ENCODE measurements around the gene USP47.

USP47 gene

GRCh38 chr11:11982461-11982860 lies 140.7 kb downstream of the USP47 start:
- DNase-seq = no peak

GRCh38 chr11:11982975-11983374 lies 141.2 kb downstream of the USP47 start:
- DNase-seq = no peak

DNA sequence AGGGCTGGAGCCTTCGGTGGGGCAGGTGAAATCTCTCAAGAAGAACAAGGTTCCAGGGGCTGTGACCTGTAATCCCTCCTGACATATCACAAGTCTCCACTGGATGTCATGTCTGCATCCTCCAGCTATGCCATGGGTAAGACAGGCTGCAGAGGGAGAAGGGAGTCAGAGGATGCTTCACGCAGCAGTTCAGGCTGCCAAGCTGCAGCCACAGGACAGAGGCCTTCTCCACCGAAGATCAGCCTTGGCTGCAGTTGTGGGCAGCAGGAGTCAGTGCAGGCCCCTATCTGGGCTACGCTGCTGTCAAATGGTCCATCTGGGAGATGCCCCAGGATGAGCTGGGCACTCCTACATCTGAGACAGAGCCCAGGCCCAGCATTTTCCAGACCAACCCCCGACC lies 141.7 kb downstream of the USP47 start:
- no peak for DNase-seq

DNA sequence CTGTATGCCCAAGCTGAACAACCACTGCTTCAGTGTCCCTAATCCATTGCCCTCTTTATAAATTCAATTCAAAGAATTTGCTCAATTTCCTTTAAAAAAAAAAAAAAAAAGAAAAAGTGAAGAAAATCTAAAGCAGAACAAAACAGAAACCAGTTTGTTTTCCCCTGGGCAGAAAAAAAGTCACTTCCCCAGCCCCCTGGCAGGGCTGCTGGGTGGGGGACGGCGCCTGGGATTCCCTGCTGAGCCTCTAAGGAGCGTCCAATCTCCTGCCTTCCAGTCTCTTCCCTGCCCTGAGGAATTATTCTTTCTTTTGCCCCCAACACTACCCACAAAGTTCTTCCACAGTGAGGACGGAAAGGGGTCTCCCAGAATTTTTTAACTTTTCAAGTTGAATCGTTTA lies 142.8 kb downstream of the USP47 start:
- no peak for DNase-seq

GRCh38 chr11:11985016-11985715 lies 143.4 kb downstream of the USP47 start:
- no peak for DNase-seq

GRCh38 chr11:11985954-11986949 lies 144.5 kb downstream of the USP47 start:
- no peak for DNase-seq

- DNase-seq = peak in 2 of 5 experiments; percentile 24 to 51
These were observed 145.8 kb downstream of the USP47 start for GRCh38 chr11:11987503-11988022.

GRCh38 chr11:11988099-11988651 lies 146.4 kb downstream of the USP47 start:
- no peak for DNase-seq

GRCh38 chr11:11988681-11989261 lies 147.0 kb downstream of the USP47 start:
- DNase-seq = no peak

- no peak for DNase-seq
These were observed 148.3 kb downstream of the USP47 start for GRCh38 chr11:11989774-11990744.

- no peak for DNase-seq
These were observed 150.8 kb downstream of the USP47 start for GRCh38 chr11:11992257-11993212.

DNA sequence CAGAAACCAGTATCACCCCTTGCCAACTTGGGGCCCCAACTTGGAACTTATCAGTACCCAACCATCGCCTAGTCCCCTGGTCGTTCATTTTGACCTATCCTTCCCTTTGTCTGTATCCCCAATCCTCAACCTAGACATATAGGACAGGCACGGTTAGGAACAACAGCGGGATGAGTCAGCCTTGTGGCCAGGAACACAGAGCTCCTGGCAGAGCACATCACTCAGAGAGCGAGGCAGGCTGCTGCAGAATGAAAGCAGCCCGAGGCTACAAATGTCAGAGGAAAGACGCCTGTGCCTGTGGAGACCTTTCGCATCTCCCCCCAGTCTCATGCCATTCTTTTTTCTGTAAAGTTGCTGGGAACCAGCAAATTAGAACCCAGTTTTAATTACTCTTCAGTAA lies 152.1 kb downstream of the USP47 start:
- no peak for DNase-seq

GRCh38 chr11:11995601-11996000 lies 153.8 kb downstream of the USP47 start:
- peak in 1 of 5 experiments; percentile 67 for DNase-seq

DNA sequence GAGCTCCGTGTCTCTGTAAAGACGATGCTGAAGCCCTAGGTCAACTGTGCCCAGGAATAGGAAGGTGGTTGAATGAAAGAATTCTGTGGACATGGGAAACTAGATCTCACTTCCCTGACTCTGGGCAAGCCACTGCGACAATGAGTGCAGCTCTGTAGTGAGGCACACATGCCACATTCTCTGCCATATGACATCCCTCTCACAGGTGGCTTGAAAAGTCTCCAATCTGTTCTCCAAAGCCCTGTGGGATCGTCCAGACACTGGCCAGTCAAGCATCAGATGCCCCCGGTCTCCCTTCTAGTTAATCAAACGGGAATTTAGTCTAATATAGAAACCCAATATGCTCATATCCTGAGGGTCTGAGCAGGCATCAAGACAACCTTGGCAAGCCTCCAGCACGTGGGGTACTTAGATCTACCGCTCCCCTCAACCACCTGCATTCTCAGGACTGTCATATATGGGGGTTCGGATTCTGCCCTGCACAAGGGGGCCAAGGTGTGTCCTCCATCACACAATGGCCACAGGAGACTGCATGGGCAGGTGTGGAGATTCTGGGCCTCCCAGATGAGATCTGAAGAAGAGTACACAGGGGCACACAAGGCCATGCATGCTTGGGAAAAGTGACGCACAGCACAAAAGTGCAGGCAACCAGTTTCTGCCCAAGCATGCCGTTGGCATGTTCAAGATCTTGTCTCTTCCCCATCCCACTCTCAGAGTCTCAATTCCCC lies 154.7 kb downstream of the USP47 start:
- DNase-seq = no peak

DNA sequence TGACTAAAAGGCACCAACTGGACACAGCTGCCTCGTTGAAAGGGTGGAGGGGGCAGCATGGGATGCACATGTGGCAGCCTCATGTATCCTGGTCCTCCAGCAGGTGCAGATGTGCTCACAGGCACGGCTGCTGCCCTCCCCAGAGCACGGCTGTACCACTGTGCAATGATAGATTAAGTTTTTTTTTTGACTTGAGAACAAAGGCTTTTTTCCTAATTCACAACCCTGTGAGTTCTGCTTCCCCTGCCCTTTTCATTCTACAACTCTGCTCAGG lies 155.2 kb downstream of the USP47 start:
- DNase-seq = no peak

- DNase-seq = peak in 1 of 5 experiments; percentile 45
These were observed 156.5 kb downstream of the USP47 start for GRCh38 chr11:11998091-11998781.

GRCh38 chr11:12001186-12001585 lies 159.4 kb downstream of the USP47 start:
- no peak for DNase-seq

GRCh38 chr11:12003336-12003735 lies 161.6 kb downstream of the USP47 start:
- no peak for DNase-seq

DNA sequence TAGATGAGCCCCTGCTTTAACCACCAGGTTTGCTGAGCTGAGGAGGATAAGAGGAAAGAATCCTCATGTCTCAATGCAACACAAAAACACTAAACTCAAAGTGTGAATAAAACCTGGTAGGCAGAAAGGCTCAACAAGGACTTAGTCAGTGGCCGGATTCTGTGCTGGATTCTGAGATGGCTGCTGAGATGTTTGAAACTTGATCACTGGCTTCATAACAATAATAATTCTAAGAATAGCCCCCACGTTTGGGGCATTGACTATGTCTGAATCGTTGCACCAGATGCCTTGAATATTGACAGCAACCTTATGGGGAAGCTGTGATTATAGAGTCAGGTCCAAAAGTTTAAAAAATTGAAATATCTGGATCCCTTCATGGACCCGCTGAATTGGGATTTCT lies 162.0 kb downstream of the USP47 start:
- no peak for DNase-seq
